SK-N-DZ (cell line): ENCODE data around the gene HCN2.
"Not testable (repeated sequence)": the region's sequence is repeated elsewhere in the genome, so short reads cannot be mapped to it uniquely, and the experiment has no call there.

Experiments used
- DNase-seq: peaks from one replicate; pipeline ENCODE4 v3.0.0-alpha.2; 2015; ENCODE audit warnings: low spot score

Gene HCN2

GRCh38 chr19:618247-618619 is 28.6 kb downstream of the HCN2 start:
- DNase-seq: no peak

- no peak for DNase-seq
These were observed 29.1 kb downstream of the HCN2 start for GRCh38 chr19:618674-619285.

- DNase-seq: no peak
These were observed 29.8 kb downstream of the HCN2 start for GRCh38 chr19:619286-620002.

GRCh38 chr19:620166-620862 is 30.6 kb downstream of the HCN2 start:
- DNase-seq: no peak

- not testable (repeated sequence) for DNase-seq
These were observed 31.5 kb downstream of the HCN2 start for GRCh38 chr19:621191-621590.

- no peak for DNase-seq
These were observed 32.1 kb downstream of the HCN2 start for GRCh38 chr19:621819-622218.

GRCh38 chr19:622666-623065 is 33.0 kb downstream of the HCN2 start:
- DNase-seq: no peak

- DNase-seq: no peak
These were observed 33.7 kb downstream of the HCN2 start for GRCh38 chr19:623175-623916.

GRCh38 chr19:623974-624373 is 34.3 kb downstream of the HCN2 start:
- DNase-seq: no peak

- DNase-seq: no peak
These were observed 34.9 kb downstream of the HCN2 start for GRCh38 chr19:624433-625109.

- no peak for DNase-seq
These were observed 35.6 kb downstream of the HCN2 start for GRCh38 chr19:625257-625656.

- DNase-seq: not testable (repeated sequence)
These were observed 36.9 kb downstream of the HCN2 start for GRCh38 chr19:626566-626965.

- DNase-seq: no peak
These were observed 38.5 kb downstream of the HCN2 start for GRCh38 chr19:628168-628567.

GRCh38 chr19:629515-629914 is 39.8 kb downstream of the HCN2 start:
- peak; percentile 74 for DNase-seq

GRCh38 chr19:629961-630714 is 40.5 kb downstream of the HCN2 start:
- no peak for DNase-seq

GRCh38 chr19:632579-633067 is 42.9 kb downstream of the HCN2 start:
- DNase-seq: peak; percentile 48

GRCh38 chr19:633068-633785 is 43.5 kb downstream of the HCN2 start, which contains the start of gene POLRMT:
TSS of gene POLRMT (minus strand) at chr19:633537. CDS start at chr19:633512, 25 bp downstream.
- peak; percentile 98 for DNase-seq

GRCh38 chr19:633786-634639 is 44.3 kb downstream of the HCN2 start:
- DNase-seq: no peak
